PC-9 (cell line): ENCODE data around the gene CEP63. TPM values are rescaled to one million over a fixed set of nuclear protein-coding genes. Genes with fewer than 3 reads are reported as not detected.

Source experiments
- BruUV-seq: library from RNA; stranded (reverse); fragments of 400-500 nt; replicated peaks from 2 replicates; lab custom pipeline; 2021; lab: Mats Ljungman, UMichigan
- CTCF ChIA-PET: fragments of 300-600 bp; sonication (Branson Sonifier 250); formaldehyde crosslinking; loops from one replicate; lab custom pipeline; 2022; ENCODE audit warnings: antibody characterized with exemption; lab: Charles Lee
- POLR2A ChIA-PET: fragments of 300-600 bp; sonication (Branson Sonifier 250); formaldehyde crosslinking; loops from one replicate; lab custom pipeline; 2022; ENCODE audit warnings: antibody characterized with exemption; ENCODE audit not compliant: unreplicated experiment; lab: Charles Lee
- DNase-seq, 2 experiments: peaks; one replicate each; pipeline versions ENCODE4 v3.0.0 to v3.0.0-alpha.2; 2015 to 2022; ENCODE audit warnings: mixed read lengths in 1 of 2
- H2AFZ ChIP-seq: fragments of 200-600 bp; sonication (generic); 2 replicates; pipeline ENCODE4 v1.8.1; 2017; ENCODE audit warnings: antibody characterized with exemption
- H3F3A ChIP-seq: fragments of 200-600 bp; sonication (generic); 2 replicates; pipeline ENCODE4 v1.8.1; 2017; ENCODE audit warnings: antibody characterized with exemption, mild to moderate bottlenecking, low read depth; ENCODE audit not compliant: insufficient read depth
- H3K27ac ChIP-seq: fragments of 200-600 bp; sonication (generic); 2 replicates; pipeline ENCODE4 v1.6.1; 2016; ENCODE audit warnings: mixed run types
- H3K27me3 ChIP-seq: fragments of 200-600 bp; sonication (generic); 2 replicates; pipeline ENCODE4 v1.6.1; 2016; ENCODE audit warnings: low read depth, mixed run types; ENCODE audit not compliant: insufficient read depth
- H3K36me3 ChIP-seq: fragments of 200-600 bp; sonication (generic); 2 replicates; pipeline ENCODE4 v1.6.1; 2016; ENCODE audit warnings: low read depth, mixed run types
- H3K4me1 ChIP-seq: fragments of 200-600 bp; sonication (generic); replicated peaks from 2 replicates; pipeline ENCODE4 v1.6.1; 2016; ENCODE audit warnings: mixed run types; ENCODE audit not compliant: insufficient read depth
- H3K4me2 ChIP-seq: fragments of 200-600 bp; sonication (generic); 2 replicates; pipeline ENCODE4 v1.6.1; 2017; ENCODE audit warnings: mixed run types
- H3K4me3 ChIP-seq: fragments of 200-600 bp; sonication (generic); 2 replicates; pipeline ENCODE4 v1.6.1; 2016; ENCODE audit warnings: mixed run types
- H3K79me2 ChIP-seq: fragments of 200-600 bp; sonication (generic); 2 replicates; pipeline ENCODE4 v1.6.1; 2017; ENCODE audit warnings: low read depth, mixed run types
- H3K9me2 ChIP-seq: fragments of 200-600 bp; sonication (generic); 2 replicates; pipeline ENCODE4 v1.8.1; 2017; ENCODE audit warnings: mild to moderate bottlenecking; ENCODE audit not compliant: insufficient read depth
- H3K9me3 ChIP-seq: fragments of 200-600 bp; sonication (generic); 2 replicates; pipeline ENCODE4 v1.8.1; 2016; ENCODE audit warnings: low read depth; ENCODE audit not compliant: insufficient read depth
- H4K20me1 ChIP-seq: fragments of 200-600 bp; sonication (generic); 2 replicates; pipeline ENCODE4 v1.8.1; 2017; ENCODE audit not compliant: insufficient read depth
- EZH2 ChIP-seq: fragments of 200-600 bp; sonication (generic); IDR thresholded peaks from 2 replicates; pipeline ENCODE4 v1.8.0; 2017; ENCODE audit warnings: antibody characterized with exemption, low read depth
- intact Hi-C: fragments of 100-400 bp; cut with micrococcal nuclease; formaldehyde crosslinking; loops from one replicate; pipeline ENCODE4 v1.10.0; 2022; ENCODE audit not compliant: unreplicated experiment
- total RNA-seq: library from RNA; stranded (reverse); gene quantifications from 2 replicates; pipeline ENCODE4 v1.2.3, GENCODE V29; 2021
- TF ChIP-seq, protein P1 (sequence below): fragments of 200-600 bp; sonication (generic); conservative IDR thresholded peaks from 2 replicates; pipeline ENCODE4 v1.6.1; 2017; ENCODE audit warnings: mixed run types, antibody characterized with exemption, mild to moderate bottlenecking, moderate library complexity

The CEP63 gene
- total RNA-seq, 1 experiment from 2014 or later: 31.5 TPM

- Histone ChIP-seq H3K4me3 (no peak overlapping the region), H3K27ac (no peak overlapping the region), H3F3A (peaks cover 28% of the 10 kb centered on the region), H3K27me3 (no peaks in the 10 kb centered on the region), H3K36me3 (peaks cover 49% of the 10 kb centered on the region), H3K4me1 (peaks cover 18% of the 10 kb centered on the region), H3K79me2 (no peaks in the 10 kb centered on the region), H3K4me2 (no peak overlapping the region), H3K9me2 (no peaks in the 10 kb centered on the region), H4K20me1 (no peaks in the 10 kb centered on the region), H2AFZ (no peak overlapping the region), H3K9me3 (no peaks in the 10 kb centered on the region)
- TF ChIP-seq, protein P1, sequence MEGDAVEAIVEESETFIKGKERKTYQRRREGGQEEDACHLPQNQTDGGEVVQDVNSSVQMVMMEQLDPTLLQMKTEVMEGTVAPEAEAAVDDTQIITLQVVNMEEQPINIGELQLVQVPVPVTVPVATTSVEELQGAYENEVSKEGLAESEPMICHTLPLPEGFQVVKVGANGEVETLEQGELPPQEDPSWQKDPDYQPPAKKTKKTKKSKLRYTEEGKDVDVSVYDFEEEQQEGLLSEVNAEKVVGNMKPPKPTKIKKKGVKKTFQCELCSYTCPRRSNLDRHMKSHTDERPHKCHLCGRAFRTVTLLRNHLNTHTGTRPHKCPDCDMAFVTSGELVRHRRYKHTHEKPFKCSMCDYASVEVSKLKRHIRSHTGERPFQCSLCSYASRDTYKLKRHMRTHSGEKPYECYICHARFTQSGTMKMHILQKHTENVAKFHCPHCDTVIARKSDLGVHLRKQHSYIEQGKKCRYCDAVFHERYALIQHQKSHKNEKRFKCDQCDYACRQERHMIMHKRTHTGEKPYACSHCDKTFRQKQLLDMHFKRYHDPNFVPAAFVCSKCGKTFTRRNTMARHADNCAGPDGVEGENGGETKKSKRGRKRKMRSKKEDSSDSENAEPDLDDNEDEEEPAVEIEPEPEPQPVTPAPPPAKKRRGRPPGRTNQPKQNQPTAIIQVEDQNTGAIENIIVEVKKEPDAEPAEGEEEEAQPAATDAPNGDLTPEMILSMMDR: no peak
- no peak for TF ChIP-seq EZH2
- ChIA-PET POLR2A (interaction anchor here (0.7 kb wide), 1 partner anchor 102 kb away, joined by 4 read pairs; no protein-coding TSS in a partner anchor), CTCF (interaction anchor here (0.7 to 0.8 kb wide), 2 partner anchors 265 to 1746 kb away, joined by 3 read pairs; no protein-coding TSS in a partner anchor)
- no TSS peak for BruUV-seq
- intact Hi-C loops: loop anchor here (5.0 kb wide), 1 partner anchor 660 kb away; no protein-coding TSS in a partner anchor
- DNase-seq: no peak
Measured at GRCh38 chr3:134477002-134477401, 8.9 kb upstream of the CEP63 start.

- DNase-seq: no peak
- peaks cover 6% of the 10 kb centered on the region for H3K79me2 ChIP-seq
- H3K27me3 ChIP-seq: no peaks in the 10 kb centered on the region
- H2AFZ ChIP-seq: no peak overlapping the region
- peaks cover 9% of the 10 kb centered on the region for H3K4me1 ChIP-seq
- peaks cover 58% of the 10 kb centered on the region for H3K36me3 ChIP-seq
- no peaks in the 10 kb centered on the region for H3K9me3 ChIP-seq
- CTCF ChIA-PET: interaction anchor here (0.6 kb wide), 1 partner anchor 1422 kb away, joined by 3 read pairs; no protein-coding TSS in a partner anchor
- no peaks in the 10 kb centered on the region for H3K9me2 ChIP-seq
- intact Hi-C loops: loop anchor here (5.0 kb wide), 1 partner anchor 661 kb away; no protein-coding TSS in a partner anchor
- H3K4me3 ChIP-seq: no peak overlapping the region
- no peaks in the 10 kb centered on the region for H4K20me1 ChIP-seq
- no peak overlapping the region for H3K4me2 ChIP-seq
- BruUV-seq: no TSS peak
- TF ChIP-seq, protein P1: no peak
- no peak for TF ChIP-seq EZH2
- peaks cover 24% of the 10 kb centered on the region for H3F3A ChIP-seq
- H3K27ac ChIP-seq: no peak overlapping the region
- POLR2A ChIA-PET: no interaction called here
Measured at GRCh38 chr3:134477938-134478337, 7.9 kb upstream of the CEP63 start.

GRCh38 chr3:134480546-134480945 is 5.3 kb upstream of the CEP63 start:
- Histone ChIP-seq H3K9me2 (no peaks in the 10 kb centered on the region), H3K9me3 (no peaks in the 10 kb centered on the region), H3F3A (peaks cover 32% of the 10 kb centered on the region), H3K4me2 (no peak overlapping the region), H3K4me3 (no peak overlapping the region), H3K27ac (no peak overlapping the region), H3K4me1 (peaks cover 16% of the 10 kb centered on the region), H2AFZ (no peak overlapping the region), H3K36me3 (peaks cover 59% of the 10 kb centered on the region), H3K27me3 (no peaks in the 10 kb centered on the region), H4K20me1 (no peaks in the 10 kb centered on the region), H3K79me2 (peaks cover 32% of the 10 kb centered on the region)
- intact Hi-C loops: no loop called here
- no peak for TF ChIP-seq EZH2
- TF ChIP-seq, protein P1: no peak
- no peak for DNase-seq
- CTCF ChIA-PET: interaction anchor here (1.5 kb wide), 1 partner anchor 268 kb away, joined by 5 read pairs; no protein-coding TSS in a partner anchor
- no TSS peak for BruUV-seq
- POLR2A ChIA-PET: interaction anchor here (0.7 kb wide), 1 partner anchor 106 kb away, joined by 3 read pairs; the partner anchor contains the start of gene AMOTL2
